Activated CD4-positive, alpha-beta T cell treated with anti-CD3 and anti-CD28 coated beads, Interleukin-10, Interleukin-2, amounts not matched to agents 100 ng/mL and 50 ng/mL, durations not matched to agents 16 hours and 8 hours (primary cell): ENCODE data around the gene LCE5A.
"Not testable (repeated sequence)": the region's sequence is repeated elsewhere in the genome, so short reads cannot be mapped to it uniquely, and the experiment has no call there.

Experiments used
- DNase-seq: peaks from one replicate; pipeline ENCODE4 v3.0.0-alpha.2; 2020

The LCE5A gene

GRCh38 chr1:152517237-152517811 lies 6.7 kb downstream of the LCE5A start:
- no peak for DNase-seq

- DNase-seq: no peak
Observed at GRCh38 chr1:152519851-152520250, 9.2 kb downstream of the LCE5A start.

GRCh38 chr1:152520561-152521090 lies 10.0 kb downstream of the LCE5A start:
- no peak for DNase-seq

GRCh38 chr1:152525080-152525641 lies 14.6 kb downstream of the LCE5A start:
- DNase-seq: no peak

- peak; percentile 57 for DNase-seq
Observed at GRCh38 chr1:152533327-152533938, 22.8 kb downstream of the LCE5A start.

- DNase-seq: no peak
Observed at GRCh38 chr1:152535774-152536173, 25.2 kb downstream of the LCE5A start.

GRCh38 chr1:152537496-152537895 lies 26.9 kb downstream of the LCE5A start:
- no peak for DNase-seq

- DNase-seq: no peak
Observed at GRCh38 chr1:152539901-152540300, 29.3 kb downstream of the LCE5A start.

GRCh38 chr1:152543820-152544219 lies 33.2 kb downstream of the LCE5A start:
- peak; percentile 21 for DNase-seq

GRCh38 chr1:152546704-152547103 lies 36.1 kb downstream of the LCE5A start:
- DNase-seq: no peak

- not testable (repeated sequence) for DNase-seq
Observed at GRCh38 chr1:152548358-152548757, 37.8 kb downstream of the LCE5A start.
